ENCODE results near the gene SEC61B. TPM values are rescaled to one million over a fixed set of nuclear protein-coding genes. Genes with fewer than 3 reads are reported as not detected.

SEC61B gene
- total and polyA plus RNA-seq, 2 donors (not counting 3 experiments of a cell fraction or from before 2014, with no cell fraction given) = 242 to 594 TPM

- no peak overlapping the region for H2AFZ ChIP-seq (ENCODE audit: low read depth, low read length)
- H3K4me1 ChIP-seq (ENCODE audit: control insufficient read depth, extremely low read depth, insufficient read depth, low read length) = peaks cover 26% of the 10 kb centered on the region
- H3K9me1 ChIP-seq (replicated peaks; ENCODE audit: control insufficient read depth, extremely low read depth, insufficient read depth, low read length) = no peaks in the 10 kb centered on the region
- no peak overlapping the region for H3K27ac ChIP-seq (ENCODE audit: insufficient read depth, low read depth, low read length)
- no peaks in the 10 kb centered on the region for H3K27me3 ChIP-seq (ENCODE audit: control insufficient read depth in 2 of 2, insufficient read depth in 2 of 2, low read length in 2 of 2)
- H4K20me1 ChIP-seq (replicated peaks; ENCODE audit: control insufficient read depth, extremely low read depth, insufficient read depth, low read length) = peaks cover 12% of the 10 kb centered on the region
- intact Hi-C loops (cut with micrococcal nuclease) (no loop called here), dilution Hi-C loops (cut with MboI; ENCODE audit: extremely low pct_ligation_motif_present, low sequenced_read_pairs) (no loop called here)
- H3K4me2 ChIP-seq (ENCODE audit: insufficient read depth, low read length) = peak overlapping the region; percentile 46
- BruUV-seq (replicated peaks) = no TSS peak
- no peak for TF ChIP-seq EZH2 (IDR thresholded peaks at IDR 0.05; ENCODE audit: borderline replicate concordance, low read depth, low read length, severe bottlenecking)
- no peak for TF ChIP-seq GATA2 (IDR thresholded peaks at IDR 0.05; ENCODE audit: insufficient read depth, insufficient read length, low read depth, low read length)
- TF ChIP-seq MAX (IDR thresholded peaks at IDR 0.05; ENCODE audit: insufficient read depth, insufficient read length) = no peak
- no peak for TF ChIP-seq POLR2A (IDR thresholded peaks at IDR 0.05; ENCODE audit: low read depth, low read length)
- TF ChIP-seq FOS (IDR thresholded peaks at IDR 0.05; ENCODE audit: borderline replicate concordance, insufficient read depth, low read length) = no peak
- no peak for TF ChIP-seq CTCF (IDR thresholded peaks at IDR 0.05; ENCODE audit: extremely low read depth in 1 of 2, insufficient read depth in 1 of 2, low read depth in 1 of 2, low read length in 2 of 2)
- TF ChIP-seq POLR2AphosphoS5 (IDR thresholded peaks at IDR 0.05; ENCODE audit: insufficient read depth, low read depth, low read length) = no peak
- H3K9ac ChIP-seq (replicated peaks; ENCODE audit: extremely low read depth, insufficient read depth, low read length) = no peak overlapping the region
- DNase-seq (ENCODE audit: low read depth, low spot score) = no peak
- FAIRE-seq = no peak
- no peaks in the 10 kb centered on the region for H3K9me3 ChIP-seq (replicated peaks; ENCODE audit: control insufficient read depth, insufficient read depth, low read length)
- H3K4me3 ChIP-seq (replicated peaks in 1 of 3; ENCODE audit: insufficient read depth in 1 of 3, low read depth in 1 of 3, low read length in 3 of 3) = no peak overlapping the region
- peaks cover 77% of the 10 kb centered on the region for H3K79me2 ChIP-seq (ENCODE audit: control insufficient read depth, insufficient read depth, low read length)
- H3K36me3 ChIP-seq (ENCODE audit: control insufficient read depth in 2 of 2, extremely low read depth in 1 of 2, insufficient read depth in 2 of 2, low read length in 2 of 2) = peaks cover 7 to 13% of the 10 kb centered on the region in 2 experiments
- ChIA-PET POLR2A (no interaction called here), CTCF (interaction anchor here (2.1 to 4.7 kb wide), 2 partner anchors 13 to 35 kb away, joined by 10 to 43 read pairs; no protein-coding TSS in a partner anchor)
Observed at GRCh38 chr9:99220011-99220410, 2.1 kb upstream of the SEC61B start.

All from endothelial cell of umbilical vein (primary cell).